Astrocyte (in vitro differentiated cells and primary cell): ENCODE results near the gene TENT4A. TPM values are rescaled to one million over a fixed set of nuclear protein-coding genes. Genes with fewer than 3 reads are reported as not detected.
A peak's percentile ranks its signal among the peaks of the same experiment; 100 is the strongest.

Source experiments
- DNase-seq: peaks from one replicate; pipeline ENCODE4 v3.0.0-alpha.2; 2010; ENCODE audit warnings: low read depth
- FAIRE-seq: peaks from 2 replicates; lab custom pipeline; 2011; peaks lifted over from hg19 to GRCh38; lab: Jason Lieb, UNC
- H2AFZ ChIP-seq: 2 replicates; pipeline ENCODE4 v1.6.0; 2012; ENCODE audit warnings: low read depth, low read length, inconsistent platforms
- H3K27ac ChIP-seq: 2 replicates; pipeline ENCODE4 v1.5.1; 2011; ENCODE audit warnings: low read depth, low read length, inconsistent platforms
- H3K27me3 ChIP-seq: 2 replicates; pipeline ENCODE4 v1.6.0; 2011; ENCODE audit warnings: low read length, inconsistent platforms; ENCODE audit not compliant: insufficient read depth
- H3K36me3 ChIP-seq: 2 replicates; pipeline ENCODE4 v1.5.1; 2011; ENCODE audit warnings: low read length, inconsistent platforms; ENCODE audit not compliant: insufficient read depth
- H3K4me1 ChIP-seq: 2 replicates; pipeline ENCODE4 v1.5.1; 2011; ENCODE audit warnings: low read length, inconsistent platforms; ENCODE audit not compliant: insufficient read depth
- H3K4me2 ChIP-seq: 2 replicates; pipeline ENCODE4 v1.6.0; 2012; ENCODE audit warnings: low read length, inconsistent platforms
- H3K4me3 ChIP-seq: 2 replicates; pipeline ENCODE4 v1.5.1; 2011; ENCODE audit warnings: low read depth, mild to moderate bottlenecking, low read length, inconsistent platforms; ENCODE audit not compliant: insufficient read depth
- H3K79me2 ChIP-seq: 2 replicates; pipeline ENCODE4 v1.6.0; 2012; ENCODE audit warnings: mild to moderate bottlenecking, low read length, inconsistent platforms; ENCODE audit not compliant: insufficient read depth
- H3K9ac ChIP-seq: 2 replicates; pipeline ENCODE4 v1.6.0; 2012; ENCODE audit warnings: mild to moderate bottlenecking, low read length, inconsistent platforms
- H3K9me3 ChIP-seq: 2 replicates; pipeline ENCODE4 v1.5.1; 2012; ENCODE audit warnings: low read depth, mild to moderate bottlenecking, low read length, inconsistent platforms; ENCODE audit not compliant: insufficient read depth
- H4K20me1 ChIP-seq: 2 replicates; pipeline ENCODE4 v1.6.0; 2012; ENCODE audit warnings: low read length, inconsistent platforms; ENCODE audit not compliant: insufficient read depth
- H3K27ac Mint-ChIP-seq: one replicate; pipeline ENCODE4 v1.8.0; 2021; ENCODE audit warnings: mild to moderate bottlenecking, mixed read lengths; ENCODE audit not compliant: unreplicated experiment
- H3K27me3 Mint-ChIP-seq: one replicate; pipeline ENCODE4 v1.8.0; 2021; ENCODE audit warnings: low read depth, mixed read lengths; ENCODE audit not compliant: unreplicated experiment
- H3K36me3 Mint-ChIP-seq: one replicate; pipeline ENCODE4 v1.8.0; 2021; ENCODE audit warnings: low read depth, mixed read lengths; ENCODE audit not compliant: unreplicated experiment
- H3K4me1 Mint-ChIP-seq: one replicate; pipeline ENCODE4 v1.8.0; 2021; ENCODE audit warnings: low read depth, mixed read lengths; ENCODE audit not compliant: unreplicated experiment
- H3K4me3 Mint-ChIP-seq: one replicate; pipeline ENCODE4 v1.8.0; 2021; ENCODE audit warnings: mild to moderate bottlenecking, moderate library complexity, mixed read lengths; ENCODE audit not compliant: unreplicated experiment
- H3K9me3 Mint-ChIP-seq: one replicate; pipeline ENCODE4 v1.8.0; 2021; ENCODE audit warnings: mild to moderate bottlenecking, mixed read lengths; ENCODE audit not compliant: unreplicated experiment
- EZH2 ChIP-seq: IDR thresholded peaks from 2 replicates; pipeline ENCODE4 v1.6.1; 2012; ENCODE audit warnings: mild to moderate bottlenecking, low read length, inconsistent platforms; ENCODE audit not compliant: insufficient read depth
- total RNA-seq: library from RNA; stranded (reverse); gene quantifications from 2 replicates; pipeline ENCODE4 v1.2.1, GENCODE V29; 2021
- TF ChIP-seq, protein P1 (sequence below): IDR thresholded peaks from 2 replicates; pipeline ENCODE4 v1.5.1; 2011; ENCODE audit warnings: low read depth, mild to moderate bottlenecking, inconsistent platforms, low read length, moderate library complexity; ENCODE audit not compliant: insufficient read depth

Gene TENT4A
- total RNA-seq, 1 donor from 2014 or later, result 18.8 TPM

DNA sequence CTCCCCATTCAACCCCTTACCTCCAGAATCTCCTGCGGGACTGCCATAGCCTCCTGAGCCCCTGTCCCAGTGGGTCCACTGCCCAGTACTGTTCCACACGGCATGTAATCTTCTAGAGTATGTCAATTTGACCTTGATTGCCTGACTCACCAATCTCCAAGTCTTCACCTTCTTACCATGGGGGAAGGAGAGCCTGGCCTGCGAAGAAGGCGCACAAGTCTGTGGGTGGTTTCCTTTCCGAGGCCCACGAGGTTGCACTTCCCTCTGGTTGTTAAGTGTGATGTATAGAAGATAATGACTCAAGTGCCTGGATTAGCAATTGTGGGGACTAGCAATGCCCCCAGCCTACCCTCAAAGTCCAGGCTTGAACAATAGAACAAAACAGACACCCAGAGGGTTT, 8.1 kb upstream of the TENT4A start:
- FAIRE-seq (no peak), DNase-seq (peak; percentile 44)
- H2AFZ ChIP-seq, result peak overlapping the region; percentile 78
- peaks cover 29% of the 10 kb centered on the region for H3K4me1 Mint-ChIP-seq
- no peaks in the 10 kb centered on the region for H3K9me3 ChIP-seq
- H3K9me3 Mint-ChIP-seq, result peaks cover 2% of the 10 kb centered on the region
- H3K27ac ChIP-seq, result peak overlapping the region; percentile 90
- no peaks in the 10 kb centered on the region for H3K27me3 ChIP-seq
- no peaks in the 10 kb centered on the region for H3K79me2 ChIP-seq
- peaks cover 3% of the 10 kb centered on the region for H3K27me3 Mint-ChIP-seq
- H3K4me3 ChIP-seq, result peak overlapping the region; percentile 15
- H3K4me2 ChIP-seq, result peak overlapping the region; percentile 80
- no peaks in the 10 kb centered on the region for H4K20me1 ChIP-seq
- no peak for TF ChIP-seq EZH2
- TF ChIP-seq, protein P1, sequence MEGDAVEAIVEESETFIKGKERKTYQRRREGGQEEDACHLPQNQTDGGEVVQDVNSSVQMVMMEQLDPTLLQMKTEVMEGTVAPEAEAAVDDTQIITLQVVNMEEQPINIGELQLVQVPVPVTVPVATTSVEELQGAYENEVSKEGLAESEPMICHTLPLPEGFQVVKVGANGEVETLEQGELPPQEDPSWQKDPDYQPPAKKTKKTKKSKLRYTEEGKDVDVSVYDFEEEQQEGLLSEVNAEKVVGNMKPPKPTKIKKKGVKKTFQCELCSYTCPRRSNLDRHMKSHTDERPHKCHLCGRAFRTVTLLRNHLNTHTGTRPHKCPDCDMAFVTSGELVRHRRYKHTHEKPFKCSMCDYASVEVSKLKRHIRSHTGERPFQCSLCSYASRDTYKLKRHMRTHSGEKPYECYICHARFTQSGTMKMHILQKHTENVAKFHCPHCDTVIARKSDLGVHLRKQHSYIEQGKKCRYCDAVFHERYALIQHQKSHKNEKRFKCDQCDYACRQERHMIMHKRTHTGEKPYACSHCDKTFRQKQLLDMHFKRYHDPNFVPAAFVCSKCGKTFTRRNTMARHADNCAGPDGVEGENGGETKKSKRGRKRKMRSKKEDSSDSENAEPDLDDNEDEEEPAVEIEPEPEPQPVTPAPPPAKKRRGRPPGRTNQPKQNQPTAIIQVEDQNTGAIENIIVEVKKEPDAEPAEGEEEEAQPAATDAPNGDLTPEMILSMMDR, result no peak
- no peaks in the 10 kb centered on the region for H3K36me3 ChIP-seq
- H3K4me3 Mint-ChIP-seq, result peak overlapping the region; percentile 30
- H3K36me3 Mint-ChIP-seq, result no peaks in the 10 kb centered on the region
- peaks cover 33% of the 10 kb centered on the region for H3K4me1 ChIP-seq
- peak overlapping the region; percentile 97 for H3K27ac Mint-ChIP-seq
- H3K9ac ChIP-seq, result peak overlapping the region; percentile 72

DNA sequence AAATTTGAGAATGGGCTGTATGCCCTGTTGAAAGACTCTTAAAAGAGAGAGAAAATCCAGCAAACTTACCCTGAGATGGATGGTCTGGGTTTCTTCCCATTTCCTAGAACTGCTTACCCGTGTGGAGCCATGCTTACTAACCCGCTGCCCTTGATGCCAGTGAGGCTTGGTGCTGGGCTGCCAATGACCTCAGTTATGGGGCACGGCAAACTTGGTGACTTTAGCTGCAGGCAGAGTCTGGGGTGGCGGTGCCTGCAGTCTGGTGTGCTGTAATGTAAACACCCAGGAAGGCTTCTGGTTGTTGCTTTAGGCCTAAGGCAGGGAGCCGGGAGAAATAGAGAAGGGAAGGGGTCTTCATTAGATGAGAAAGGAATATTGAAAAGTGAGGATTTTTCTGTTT, 7.3 kb upstream of the TENT4A start:
- H3K79me2 ChIP-seq, result no peaks in the 10 kb centered on the region
- no peak for FAIRE-seq
- no peak overlapping the region for H3K4me3 Mint-ChIP-seq
- no peak overlapping the region for H3K27ac Mint-ChIP-seq
- H3K27me3 Mint-ChIP-seq, result peaks cover 3% of the 10 kb centered on the region
- H3K27ac ChIP-seq, result no peak overlapping the region
- H3K4me2 ChIP-seq, result no peak overlapping the region
- no peak overlapping the region for H3K4me3 ChIP-seq
- peaks cover 2% of the 10 kb centered on the region for H3K9me3 Mint-ChIP-seq
- H3K36me3 Mint-ChIP-seq, result no peaks in the 10 kb centered on the region
- TF ChIP-seq, protein P1, result no peak
- TF ChIP-seq EZH2, result no peak
- no peak overlapping the region for H3K9ac ChIP-seq
- H2AFZ ChIP-seq, result no peak overlapping the region
- no peaks in the 10 kb centered on the region for H3K27me3 ChIP-seq
- DNase-seq, result no peak
- H4K20me1 ChIP-seq, result no peaks in the 10 kb centered on the region
- no peaks in the 10 kb centered on the region for H3K36me3 ChIP-seq
- H3K4me1 Mint-ChIP-seq, result peaks cover 29% of the 10 kb centered on the region
- no peaks in the 10 kb centered on the region for H3K9me3 ChIP-seq
- H3K4me1 ChIP-seq, result peaks cover 33% of the 10 kb centered on the region

DNA sequence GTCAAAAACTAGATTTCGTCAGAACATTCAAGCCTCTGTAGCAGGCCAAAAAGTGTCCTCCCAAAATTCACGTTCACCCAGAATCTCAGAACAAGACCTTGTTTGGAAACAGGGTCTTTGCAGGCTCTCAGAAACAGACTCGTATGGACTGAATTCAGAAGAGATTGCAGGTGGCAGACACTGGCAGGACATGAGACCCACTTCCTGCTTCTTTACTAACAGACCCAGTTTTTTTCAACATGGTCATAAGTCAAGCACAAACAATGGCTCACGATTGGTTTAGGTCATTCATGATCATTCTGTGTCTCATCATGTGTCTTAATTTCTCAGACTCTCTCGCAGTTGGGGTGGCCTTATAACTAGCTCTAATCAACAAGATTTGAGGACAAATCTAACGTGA, 5.4 kb upstream of the TENT4A start:
- no peak for FAIRE-seq
- Mint-ChIP-seq H3K36me3 (no peaks in the 10 kb centered on the region), H3K4me1 (peaks cover 24% of the 10 kb centered on the region)

More for the DNA sequence above, 5.4 kb upstream of the TENT4A start:
- Mint-ChIP-seq H3K4me3 (no peak overlapping the region), H3K27me3 (peaks cover 3% of the 10 kb centered on the region), H3K27ac (no peak overlapping the region), H3K9me3 (no peaks in the 10 kb centered on the region)
- H3K27me3 ChIP-seq, result no peaks in the 10 kb centered on the region
- no peak overlapping the region for H3K4me3 ChIP-seq
- no peak overlapping the region for H3K9ac ChIP-seq
- H3K27ac ChIP-seq, result no peak overlapping the region
- H3K36me3 ChIP-seq, result no peaks in the 10 kb centered on the region
- no peaks in the 10 kb centered on the region for H4K20me1 ChIP-seq
- TF ChIP-seq, protein P1, result no peak
- TF ChIP-seq EZH2, result no peak
- H3K79me2 ChIP-seq, result no peaks in the 10 kb centered on the region
- H3K4me2 ChIP-seq, result no peak overlapping the region
- no peak for DNase-seq
- peaks cover 24% of the 10 kb centered on the region for H3K4me1 ChIP-seq
- no peak overlapping the region for H2AFZ ChIP-seq
- no peaks in the 10 kb centered on the region for H3K9me3 ChIP-seq
